Transverse colon (tissue), 4 donors: ENCODE results near the gene EARS2. TPM values are rescaled to one million over a fixed set of nuclear protein-coding genes. Genes with fewer than 3 reads are reported as not detected.

Source experiments
- DNase-seq: peaks from one replicate; pipeline ENCODE4 v3.0.0-alpha.2; 2019
- H3K27ac ChIP-seq, 4 donors: fragments of 200-600 bp; sonication (generic); 2 replicates each; pipeline ENCODE4 v1.5.1; 2016 to 2018; ENCODE audit warnings: inconsistent platforms in 4 of 4
- H3K27me3 ChIP-seq: fragments of 200-600 bp; sonication (generic); 2 replicates; pipeline ENCODE4 v1.5.1; 2017; ENCODE audit warnings: inconsistent platforms
- H3K36me3 ChIP-seq, 4 donors: fragments of 200-600 bp; sonication (generic); 2 replicates each; pipeline ENCODE4 v1.5.1; 2017 to 2019; ENCODE audit warnings: inconsistent platforms in 4 of 4
- H3K4me1 ChIP-seq, 4 donors: fragments of 200-600 bp; sonication (generic); 2 replicates each; pipeline ENCODE4 v1.5.1; 2017 to 2020; ENCODE audit warnings: inconsistent platforms in 4 of 4
- H3K4me3 ChIP-seq, 4 donors: fragments of 200-600 bp; sonication (generic); 1 replicate in 1 of 4; 2 replicates in 3 of 4; pipeline versions ENCODE4 v1.5.1 to v1.6.1; 2017 to 2019; ENCODE audit warnings: inconsistent platforms in 4 of 4
- H3K9me3 ChIP-seq, 2 donors: fragments of 200-600 bp; sonication (generic); 2 replicates each; pipeline ENCODE4 v1.5.1; 2017 to 2019; ENCODE audit warnings: inconsistent platforms in 2 of 2
- EP300 ChIP-seq: sonication (generic); formaldehyde crosslinking; IDR thresholded peaks from one replicate; pipeline ENCODE4 v1.6.1; 2017; ENCODE audit warnings: antibody characterized with exemption, low read depth
- POLR2A ChIP-seq: fragments of 450-650 bp; IDR thresholded peaks from one replicate; pipeline ENCODE4 v1.6.1; 2016; ENCODE audit warnings: antibody characterized with exemption, mild to moderate bottlenecking, moderate library complexity
- POLR2AphosphoS5 ChIP-seq, 3 donors: sonication (generic); formaldehyde crosslinking; IDR thresholded peaks; one replicate each; pipeline ENCODE4 v1.6.1; 2016; ENCODE audit warnings: antibody characterized with exemption in 3 of 3
- WGBS, 2 donors: methylation state at CpG; one replicate each; pipeline ENCODE4 v1.1.5; 2018; ENCODE audit warnings: low coverage in 1 of 2; 5-methylcytosine and 5-hydroxymethylcytosine counted together
- in situ Hi-C, 4 donors: fragments of 200-750 bp; cut with MboI; loops; one replicate each; pipeline versions ENCODE4 v1.15.0 to v1.15.1; 2017; ENCODE audit warnings: low sequenced_read_pairs in 3 of 4, low pct_ligation_motif_present in 1 of 4, low pct_unique_long_range_greater_than_20kb in 1 of 4
- intact Hi-C: fragments of 100-400 bp; cut with DNase I; formaldehyde crosslinking; loops from one replicate; pipeline ENCODE4 v1.15.1; 2023; ENCODE audit warnings: low total_unique reads
- total RNA-seq, 4 donors: library from RNA; depleted of rRNA; stranded (reverse); fragments of >200 nt; gene quantifications; one replicate each; pipeline ENCODE4 v1.1.0, GENCODE V29; 2016
- TF ChIP-seq, protein P1 (sequence below), 5 experiments: fragments of 200-600 bp in 3 of 5; fragments of 450-650 bp in 2 of 5; sonication (generic) in 3 of 5; IDR thresholded peaks; 1 replicate in 2 of 5; 2 replicates in 3 of 5; pipeline ENCODE4 v1.5.1; 2016 to 2017; ENCODE audit warnings: antibody characterized with exemption in 5 of 5, inconsistent platforms in 3 of 5, mild to moderate bottlenecking in 2 of 5, moderate library complexity in 1 of 5

The EARS2 gene
- total RNA-seq, 4 donors from 2014 or later = 9.4 to 88.2 (median 14.3) TPM

DNA sequence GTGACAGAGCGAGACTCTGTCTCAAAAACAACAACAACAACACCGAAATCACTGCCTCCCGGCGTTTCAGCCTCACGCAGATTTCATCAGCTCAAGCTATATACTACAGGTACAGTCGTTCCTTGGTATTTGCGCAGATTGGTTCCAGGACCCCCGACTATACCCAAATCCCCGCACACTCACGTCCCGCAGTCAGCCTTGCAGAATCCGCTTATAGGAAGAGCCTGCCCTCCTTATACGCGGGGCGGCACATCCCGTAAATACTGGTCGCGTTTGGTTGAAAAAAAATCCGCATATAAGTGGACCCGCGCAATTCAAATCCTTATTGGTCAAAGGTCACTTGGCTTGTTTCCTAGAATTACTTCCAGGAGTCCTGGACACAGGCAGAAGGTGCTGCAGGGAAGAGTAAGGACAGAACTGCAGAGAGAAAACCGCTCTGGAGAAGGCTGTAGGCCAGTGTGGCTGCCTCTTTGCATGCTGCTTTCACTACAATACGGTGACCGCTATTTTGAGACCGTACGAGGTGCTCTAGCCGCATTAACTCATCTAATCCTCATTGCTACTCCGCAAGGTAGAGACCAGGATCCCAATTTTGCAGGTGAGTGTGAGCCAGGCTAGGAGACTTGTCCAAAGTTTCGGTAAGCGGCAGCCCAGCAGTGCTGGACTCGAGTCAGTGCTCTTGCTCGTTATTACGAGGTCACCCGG is 38.2 kb upstream of the EARS2 start:
- intact Hi-C loops (no loop called here), in situ Hi-C loops (no loop called here)
- peaks cover 12 to 22% (median 14%) of the 10 kb centered on the region in 4 donors for H3K4me1 ChIP-seq
- TF ChIP-seq EP300 (no peak), POLR2A (no peak), POLR2AphosphoS5 (IDR thresholded peaks at IDR 0.05) (no peak)
- TF ChIP-seq, protein P1, sequence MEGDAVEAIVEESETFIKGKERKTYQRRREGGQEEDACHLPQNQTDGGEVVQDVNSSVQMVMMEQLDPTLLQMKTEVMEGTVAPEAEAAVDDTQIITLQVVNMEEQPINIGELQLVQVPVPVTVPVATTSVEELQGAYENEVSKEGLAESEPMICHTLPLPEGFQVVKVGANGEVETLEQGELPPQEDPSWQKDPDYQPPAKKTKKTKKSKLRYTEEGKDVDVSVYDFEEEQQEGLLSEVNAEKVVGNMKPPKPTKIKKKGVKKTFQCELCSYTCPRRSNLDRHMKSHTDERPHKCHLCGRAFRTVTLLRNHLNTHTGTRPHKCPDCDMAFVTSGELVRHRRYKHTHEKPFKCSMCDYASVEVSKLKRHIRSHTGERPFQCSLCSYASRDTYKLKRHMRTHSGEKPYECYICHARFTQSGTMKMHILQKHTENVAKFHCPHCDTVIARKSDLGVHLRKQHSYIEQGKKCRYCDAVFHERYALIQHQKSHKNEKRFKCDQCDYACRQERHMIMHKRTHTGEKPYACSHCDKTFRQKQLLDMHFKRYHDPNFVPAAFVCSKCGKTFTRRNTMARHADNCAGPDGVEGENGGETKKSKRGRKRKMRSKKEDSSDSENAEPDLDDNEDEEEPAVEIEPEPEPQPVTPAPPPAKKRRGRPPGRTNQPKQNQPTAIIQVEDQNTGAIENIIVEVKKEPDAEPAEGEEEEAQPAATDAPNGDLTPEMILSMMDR (IDR thresholded peaks at IDR 0.05) = no peak
- 16% methylated on average over 34 of the region's 34 CpGs; no CpG with 5 or more reads in 1 of the 2 donors for WGBS, 2 donors
- no peaks in the 10 kb centered on the region for H3K27me3 ChIP-seq
- H3K9me3 ChIP-seq = no peaks in the 10 kb centered on the region
- H3K27ac ChIP-seq = peak overlapping the region; percentile 83 to 92 (median 88)
- H3K4me3 ChIP-seq = peak overlapping the region; percentile 75 to 98 (median 94)
- DNase-seq = peak; percentile 7
- peaks cover 0 to 13% (median 3%) of the 10 kb centered on the region in 4 donors for H3K36me3 ChIP-seq

DNA sequence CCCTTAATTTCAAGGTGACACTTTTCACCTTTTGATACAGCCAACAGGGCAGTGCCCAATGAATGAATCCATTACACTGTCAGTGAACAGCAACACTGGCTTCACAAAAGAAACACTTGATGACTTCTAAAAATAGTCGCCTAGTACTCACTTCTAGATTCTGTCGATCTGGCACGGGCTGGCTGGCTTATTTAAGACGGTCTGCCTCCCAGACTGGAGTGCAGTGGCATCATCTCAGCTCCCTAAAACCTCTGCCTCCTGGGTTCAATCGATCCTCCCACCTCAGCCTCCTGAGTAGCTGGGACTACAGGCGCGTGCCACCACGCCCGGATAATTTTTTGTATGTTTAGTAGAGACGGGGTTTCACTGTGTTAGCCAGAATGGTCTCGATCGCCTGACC is 37.0 kb upstream of the EARS2 start:
- TF ChIP-seq, protein P1 (IDR thresholded peaks at IDR 0.05) = no peak
- TF ChIP-seq POLR2A (no peak), EP300 (no peak)
- H3K4me3 ChIP-seq = no peak overlapping the region
- H3K36me3 ChIP-seq = peaks cover 0 to 15% (median 6%) of the 10 kb centered on the region in 4 donors
- in situ Hi-C loops (no loop called here), intact Hi-C loops (no loop called here)
- H3K27me3 ChIP-seq = no peaks in the 10 kb centered on the region
- peaks cover 12 to 22% (median 14%) of the 10 kb centered on the region in 4 donors for H3K4me1 ChIP-seq
- no peak for DNase-seq
- 93 to 100% methylated on average over 1 to 12 of the region's 12 CpGs for WGBS, 2 donors
- no peaks in the 10 kb centered on the region for H3K9me3 ChIP-seq
- no peak overlapping the region for H3K27ac ChIP-seq

DNA sequence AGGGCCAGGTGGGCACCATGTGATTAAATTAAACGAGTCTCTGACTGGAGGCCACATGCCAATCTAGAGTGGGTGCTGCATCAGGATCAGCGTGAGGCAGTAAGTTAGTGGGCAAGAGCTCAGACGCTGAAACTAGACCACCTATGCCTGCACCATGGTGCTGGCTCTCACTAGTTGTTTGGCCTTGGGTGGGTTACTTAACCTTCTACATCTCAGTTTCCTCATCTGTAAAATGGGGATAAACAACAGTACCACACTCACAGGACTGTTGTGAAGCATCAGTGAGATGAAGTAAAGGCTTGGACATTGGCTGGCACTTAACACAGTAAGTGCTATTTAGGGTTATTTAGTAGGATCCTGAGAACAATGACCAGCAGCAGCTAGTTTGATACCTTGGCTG is 33.0 kb upstream of the EARS2 start:
- 82% methylated on average over 3 of the region's 3 CpGs; no CpG with 5 or more reads in 1 of the 2 donors for WGBS, 2 donors
- DNase-seq = no peak
- in situ Hi-C loops = no loop called here
- H3K27ac ChIP-seq = no peak overlapping the region
- no peak overlapping the region for H3K4me3 ChIP-seq
- TF ChIP-seq, protein P1 (IDR thresholded peaks at IDR 0.05) = no peak
- TF ChIP-seq EP300 = no peak
- TF ChIP-seq POLR2A = no peak
- no peak for TF ChIP-seq POLR2AphosphoS5 (IDR thresholded peaks at IDR 0.05)
- peaks cover 0 to 28% (median 9%) of the 10 kb centered on the region in 4 donors for H3K36me3 ChIP-seq
- no peaks in the 10 kb centered on the region for H3K9me3 ChIP-seq
- peaks cover 9 to 13% (median 11%) of the 10 kb centered on the region in 4 donors for H3K4me1 ChIP-seq
- intact Hi-C loops = no loop called here
- no peaks in the 10 kb centered on the region for H3K27me3 ChIP-seq

DNA sequence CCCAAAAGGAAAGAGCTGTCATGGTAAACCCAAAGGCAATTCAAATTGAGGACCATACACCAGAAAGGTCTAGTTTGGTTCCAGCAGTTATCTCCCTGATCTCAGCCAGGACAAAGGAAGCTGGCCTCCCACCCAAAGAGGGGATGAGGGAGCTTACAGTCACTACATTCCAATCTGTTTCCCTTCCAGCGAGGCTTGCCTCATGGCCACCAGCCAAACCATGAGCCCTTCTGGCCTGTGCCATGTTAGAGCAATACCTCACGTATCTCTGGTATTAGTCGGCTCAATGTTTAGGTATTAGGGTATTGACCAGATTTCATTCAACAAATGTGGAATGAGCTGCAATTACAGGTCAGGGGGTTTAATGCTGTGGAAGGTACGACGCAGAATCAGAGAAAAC is 30.6 kb upstream of the EARS2 start:
- no peak overlapping the region for H3K4me3 ChIP-seq
- peaks cover 0 to 30% (median 14%) of the 10 kb centered on the region in 4 donors for H3K36me3 ChIP-seq
- WGBS, 2 donors = 80 to 91% methylated on average over 1 to 5 of the region's 5 CpGs
- no peak for TF ChIP-seq POLR2A
- TF ChIP-seq EP300 = no peak
- TF ChIP-seq, protein P1 (IDR thresholded peaks at IDR 0.05) = no peak
- no peak for TF ChIP-seq POLR2AphosphoS5 (IDR thresholded peaks at IDR 0.05)
- H3K27me3 ChIP-seq = no peaks in the 10 kb centered on the region
- H3K27ac ChIP-seq = no peak overlapping the region
- no peak for DNase-seq
- intact Hi-C loops (no loop called here), in situ Hi-C loops (no loop called here)
- H3K9me3 ChIP-seq = no peaks in the 10 kb centered on the region
- H3K4me1 ChIP-seq = no peaks in the 10 kb centered on the region
